HG02588 (cell line): Measurements from ENCODE around the gene ODAM.
"Not testable (repeated sequence)": the region's sequence is repeated elsewhere in the genome, so short reads cannot be mapped to it uniquely, and the experiment has no call there.

Source experiments
- ATAC-seq: cut with Tn5 transposase; IDR thresholded peaks from one replicate; pipeline ENCODE4 v1.9.1; 2021; ENCODE audit warnings: mild to moderate bottlenecking, moderate library complexity; ENCODE audit not compliant: unreplicated experiment

ODAM gene

DNA sequence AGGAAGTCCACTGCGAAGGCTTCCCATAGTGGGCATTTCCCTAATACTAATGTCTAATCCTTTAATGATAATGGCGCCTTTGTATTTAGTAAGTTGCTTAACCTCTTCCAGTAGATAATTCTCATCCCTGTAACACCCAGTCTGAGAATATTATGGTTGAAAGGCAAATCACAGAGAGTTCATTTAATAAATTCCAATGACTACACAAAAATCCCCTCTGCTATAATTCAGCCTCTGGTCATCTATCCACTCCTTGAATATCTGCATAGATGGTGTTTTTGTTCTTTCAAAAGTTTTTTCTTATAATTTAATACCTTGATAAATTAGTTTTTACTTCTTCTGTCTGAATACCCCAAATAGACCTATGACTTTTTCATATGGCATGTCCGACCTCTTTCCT lies 25.9 kb downstream of the ODAM start:
- ATAC-seq, result not testable (repeated sequence)

DNA sequence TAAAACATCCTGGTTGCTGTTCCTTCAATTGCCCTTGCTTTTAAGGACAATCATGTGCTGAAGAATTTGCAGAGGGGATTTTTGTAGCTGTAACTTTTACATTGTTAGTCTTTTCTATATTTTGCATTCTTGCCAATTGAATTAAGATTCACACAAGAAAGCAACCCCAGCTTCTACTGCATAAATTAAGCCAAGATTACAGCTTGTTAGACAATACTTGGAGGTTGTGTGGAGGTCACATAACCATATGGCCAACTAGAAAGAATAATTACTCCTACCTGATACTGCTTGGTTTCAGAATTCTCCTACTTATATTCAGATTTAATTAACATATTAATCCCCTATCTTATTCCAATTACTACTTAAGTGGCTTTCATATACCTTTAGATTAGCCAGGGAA lies 26.3 kb downstream of the ODAM start:
- ATAC-seq, result not testable (repeated sequence)

DNA sequence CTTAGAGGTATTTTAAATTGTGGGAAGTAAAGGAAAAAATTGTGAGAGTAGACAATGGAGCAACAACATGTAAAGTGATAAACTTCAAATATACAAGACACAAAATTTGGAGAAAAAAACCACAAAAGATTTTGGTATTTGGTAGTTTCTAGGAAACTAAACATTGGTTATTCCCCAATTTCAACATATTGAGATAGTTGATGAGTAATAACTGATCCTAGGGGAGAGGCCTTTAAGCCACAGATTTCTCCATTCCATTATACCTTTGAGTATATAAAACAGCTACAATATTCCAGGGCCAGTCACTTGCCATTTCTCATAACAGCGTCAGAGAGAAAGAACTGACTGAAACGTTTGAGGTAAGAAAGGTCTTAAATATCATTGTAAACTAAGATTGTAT lies 30.3 kb downstream of the ODAM start, which contains the start of gene FDCSP:
Gene FDCSP (plus strand): TSS at position 301 of the 400 bp plus-strand sequence. CDS start 5,071 bp downstream, outside the sequence.
- no peak for ATAC-seq

DNA sequence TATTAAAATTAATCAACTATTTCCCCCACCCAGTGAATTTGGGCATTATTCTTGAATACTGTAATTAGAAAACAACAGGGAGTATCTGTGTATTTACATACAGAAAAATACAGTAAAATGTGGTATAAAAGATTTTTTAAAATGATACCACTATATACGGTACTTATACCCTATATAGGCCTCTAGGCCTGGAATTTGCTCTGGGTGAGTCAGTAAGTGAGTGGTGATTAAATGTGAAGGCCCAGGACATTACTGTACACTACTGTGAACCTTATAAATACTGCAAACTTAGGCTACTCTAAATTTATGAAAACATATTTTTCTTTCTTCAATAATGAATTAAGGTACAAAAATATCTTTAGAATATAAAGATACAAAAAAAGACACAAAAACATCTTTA lies 40.6 kb downstream of the ODAM start:
- no peak for ATAC-seq

DNA sequence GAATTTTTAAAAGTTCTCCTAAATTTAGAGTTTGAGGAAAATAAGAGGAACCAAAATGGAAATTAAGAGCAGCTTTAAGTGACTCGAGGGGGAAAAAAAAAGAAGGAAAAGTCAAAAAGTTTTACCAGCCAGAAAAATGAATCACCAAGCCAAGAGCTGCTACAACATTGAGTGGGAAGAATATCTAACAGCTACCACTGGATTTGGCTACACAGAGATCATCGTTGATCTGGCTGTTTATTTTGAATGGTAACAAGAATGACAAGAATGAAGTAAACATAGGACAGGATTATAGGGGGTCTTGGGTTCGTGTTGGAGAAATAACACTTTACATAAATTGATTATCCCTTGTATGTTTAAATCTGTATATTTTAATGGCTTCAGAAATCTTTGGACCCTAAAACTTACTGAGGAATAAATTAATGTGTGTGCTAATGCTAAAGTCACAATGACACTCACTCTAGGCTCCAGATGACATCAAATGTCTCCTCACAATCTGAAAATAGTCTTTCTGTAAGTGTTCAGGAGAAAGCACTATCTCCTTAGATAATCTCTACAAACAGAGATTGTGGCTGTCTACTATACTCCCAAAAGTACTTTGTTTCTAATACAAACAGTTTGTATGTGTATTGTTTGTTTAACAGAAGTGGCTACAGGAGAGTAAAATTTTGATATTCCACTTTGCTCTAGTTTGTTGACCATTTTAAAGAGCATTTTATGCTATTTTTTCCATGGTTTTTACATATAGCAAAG lies 43.8 kb downstream of the ODAM start:
- no peak for ATAC-seq

DNA sequence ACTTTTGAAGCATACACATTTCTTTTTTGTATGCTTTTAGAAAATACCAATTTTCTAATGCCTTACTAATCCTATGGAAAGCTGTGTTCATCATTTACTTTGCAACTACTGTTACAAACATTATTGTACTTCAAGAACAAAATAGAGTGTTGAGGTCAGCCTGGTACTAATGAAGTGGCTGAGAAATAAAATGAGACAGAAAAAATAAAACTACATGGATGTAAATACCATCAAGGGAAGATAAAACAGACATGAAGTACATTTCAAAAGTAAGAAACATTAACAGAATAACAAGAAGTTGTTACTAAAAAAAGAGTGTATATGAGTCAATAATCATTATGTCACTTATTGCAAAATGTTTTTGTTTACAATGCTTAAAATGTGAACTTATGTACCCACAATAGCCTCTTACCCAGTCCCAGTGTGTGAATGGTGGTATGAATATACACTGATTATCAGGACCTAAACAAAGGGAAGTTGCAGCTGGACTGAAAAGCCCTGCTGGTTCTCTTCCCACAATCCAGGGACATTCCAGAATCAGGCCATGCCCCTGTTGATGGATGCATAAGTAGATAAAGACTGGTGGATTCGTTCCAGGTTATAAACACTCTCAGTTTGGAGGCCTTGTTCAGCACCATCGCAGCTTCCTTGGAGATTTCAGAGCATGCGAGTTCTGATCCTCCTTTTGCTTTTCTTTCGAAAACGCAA lies 44.5 kb downstream of the ODAM start:
- ATAC-seq, result no peak

DNA sequence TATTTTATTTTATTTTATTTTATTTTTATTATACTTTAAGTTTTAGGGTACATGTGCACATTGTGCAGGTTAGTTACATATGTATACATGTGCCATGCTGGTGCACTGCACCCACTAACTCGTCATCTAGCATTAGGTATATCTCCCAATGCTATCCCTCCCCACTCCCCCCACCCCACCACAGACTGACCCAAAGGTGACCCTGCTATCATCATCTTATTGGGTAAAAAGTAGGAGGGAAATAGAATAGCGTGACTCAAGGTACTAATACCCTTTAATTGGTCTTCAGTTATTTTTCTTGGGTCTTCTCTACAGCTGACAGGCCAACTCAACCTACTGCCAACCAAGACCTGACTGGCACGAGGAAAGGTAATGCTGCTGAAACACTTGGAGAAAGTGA lies 46.8 kb downstream of the ODAM start, which contains the start of gene CSN3:
Gene CSN3 (plus strand): TSS at position 301 of the 400 bp plus-strand sequence. CDS start 2,223 bp downstream, outside the sequence.
- not testable (repeated sequence) for ATAC-seq

DNA sequence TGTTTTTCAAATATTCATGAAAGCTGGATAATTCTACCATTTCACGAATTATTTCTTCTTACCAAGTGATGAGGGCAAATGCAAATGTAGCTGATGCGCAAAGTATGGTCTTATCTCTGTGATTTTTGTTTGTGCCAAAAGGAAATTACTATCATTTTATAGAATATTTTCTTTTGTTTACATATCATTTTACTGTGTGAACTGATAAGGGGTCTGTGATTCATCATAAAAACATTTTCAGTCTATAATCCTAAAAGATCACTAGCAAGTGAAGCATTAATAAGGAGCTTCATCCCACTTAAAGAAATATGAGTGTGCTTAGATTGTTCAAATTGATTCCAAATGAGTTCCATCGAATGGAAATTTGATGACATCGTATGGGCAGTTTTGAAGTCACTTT lies 47.6 kb downstream of the ODAM start:
- ATAC-seq, result no peak

DNA sequence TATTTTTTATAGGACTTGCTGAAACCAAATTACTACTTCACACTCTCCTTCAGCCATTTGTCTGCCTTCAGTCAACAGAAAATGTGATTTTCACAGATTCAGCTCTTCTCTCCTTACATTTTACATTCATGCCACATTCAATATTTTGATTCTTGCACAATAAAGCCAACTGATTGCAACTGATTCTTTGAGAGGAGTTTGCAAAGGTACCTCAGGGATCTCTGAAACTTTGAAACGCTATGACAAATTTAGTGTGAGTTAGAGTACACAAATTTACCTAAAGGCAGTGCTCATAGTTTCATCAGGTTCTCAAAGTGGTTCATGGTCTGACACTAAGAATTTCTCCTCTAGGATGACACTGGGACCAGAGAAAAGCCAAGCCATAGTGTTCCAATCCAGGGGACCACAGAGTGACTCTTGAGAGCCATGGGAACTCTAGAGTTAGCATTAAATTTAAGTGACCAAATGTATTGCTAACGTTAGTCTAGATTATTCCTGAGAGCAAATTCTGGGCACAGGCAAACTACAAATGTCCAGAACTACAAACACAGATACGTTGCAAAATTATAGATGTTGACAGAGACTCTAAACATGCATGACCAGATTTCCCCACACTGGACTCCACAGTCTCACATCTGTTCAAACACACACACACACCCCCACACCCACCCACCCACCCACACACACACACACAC lies 55.9 kb downstream of the ODAM start:
- ATAC-seq, result no peak

DNA sequence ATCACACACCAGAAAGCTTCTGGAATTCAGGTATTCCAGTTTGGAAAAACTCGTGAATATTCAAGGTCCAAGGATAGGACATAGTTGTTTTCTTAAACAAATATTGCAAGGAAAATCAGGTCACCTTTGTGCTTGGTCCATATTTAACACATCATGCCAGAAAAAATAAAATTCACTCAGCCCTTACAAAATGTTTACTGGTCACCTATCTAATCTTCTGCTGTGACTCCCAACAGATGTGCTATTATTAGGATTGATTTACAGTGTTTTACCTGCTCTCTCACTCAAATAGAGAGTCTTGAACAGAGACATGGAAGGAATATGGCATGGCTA lies 56.4 kb downstream of the ODAM start:
- ATAC-seq, result no peak
